Loucy (cell line): ENCODE data around the gene SDCCAG8.

Experiments
- H2AFZ ChIP-seq: fragments of 200-600 bp; sonication (generic); 2 replicates; pipeline ENCODE4 v1.6.0; 2016; ENCODE audit warnings: antibody characterized with exemption, mild to moderate bottlenecking, low read length, moderate library complexity
- H3F3A ChIP-seq: fragments of 200-600 bp; 2 replicates; pipeline ENCODE4 v1.6.0; 2016; ENCODE audit warnings: antibody characterized with exemption, low read depth, mild to moderate bottlenecking
- H3K27me3 ChIP-seq: fragments of 200-600 bp; sonication (generic); 2 replicates; pipeline ENCODE4 v1.6.1; 2014; ENCODE audit warnings: low read length, mild to moderate bottlenecking; ENCODE audit not compliant: insufficient read depth, poor library complexity, severe bottlenecking
- H3K36me3 ChIP-seq: fragments of 200-600 bp; sonication (generic); 2 replicates; pipeline ENCODE4 v1.6.1; 2016; ENCODE audit warnings: low read length; ENCODE audit not compliant: insufficient read depth
- H3K4me1 ChIP-seq: fragments of 200-600 bp; sonication (generic); 2 replicates; pipeline ENCODE4 v1.5.1; 2014; ENCODE audit warnings: low read length, mild to moderate bottlenecking; ENCODE audit not compliant: insufficient read depth, poor library complexity, severe bottlenecking
- H3K4me2 ChIP-seq: fragments of 200-600 bp; sonication (generic); 2 replicates; pipeline ENCODE4 v1.6.0; 2014; ENCODE audit warnings: antibody characterized with exemption, low read length, low read depth, mild to moderate bottlenecking; ENCODE audit not compliant: poor library complexity, severe bottlenecking
- H3K4me3 ChIP-seq: fragments of 200-600 bp; sonication (generic); 2 replicates; pipeline ENCODE4 v1.5.1; 2014; ENCODE audit warnings: low read length, mild to moderate bottlenecking, mixed read lengths; ENCODE audit not compliant: poor library complexity, severe bottlenecking
- H3K79me2 ChIP-seq: fragments of 200-600 bp; sonication (generic); 2 replicates; pipeline ENCODE4 v1.6.1; 2014; ENCODE audit warnings: low read length; ENCODE audit not compliant: insufficient read depth
- H3K9ac ChIP-seq: fragments of 200-600 bp; sonication (generic); 2 replicates; pipeline ENCODE4 v1.6.0; 2014; ENCODE audit warnings: mild to moderate bottlenecking, low read depth, low read length, moderate library complexity; ENCODE audit not compliant: poor library complexity, severe bottlenecking
- H3K9me2 ChIP-seq: fragments of 200-600 bp; sonication (generic); replicated peaks from 2 replicates; pipeline ENCODE4 v1.6.1; 2016; ENCODE audit warnings: low read depth, low read length, mixed read lengths
- H3K9me3 ChIP-seq: fragments of 200-600 bp; sonication (generic); 2 replicates; pipeline ENCODE4 v1.6.1; 2014; ENCODE audit warnings: mild to moderate bottlenecking, antibody characterized with exemption, low read length, low read depth; ENCODE audit not compliant: insufficient read depth
- H4K20me1 ChIP-seq: fragments of 200-600 bp; sonication (generic); 2 replicates; pipeline ENCODE4 v1.6.0; 2014; ENCODE audit warnings: antibody characterized with exemption, low read length, mild to moderate bottlenecking; ENCODE audit not compliant: insufficient read depth, poor library complexity, severe bottlenecking
- EZH2phosphoT487 ChIP-seq: fragments of 200-600 bp; IDR thresholded peaks from 2 replicates; pipeline ENCODE4 v1.6.1; 2018; ENCODE audit warnings: antibody characterized with exemption, mild to moderate bottlenecking, moderate library complexity, borderline replicate concordance
- TF ChIP-seq, protein P1 (sequence below): fragments of 200-600 bp; sonication (generic); conservative IDR thresholded peaks from 2 replicates; pipeline ENCODE4 v1.5.1; 2014; ENCODE audit warnings: mild to moderate bottlenecking, antibody characterized with exemption, low read length

The SDCCAG8 gene

GRCh38 chr1:243495442-243496186, 239.8 kb downstream of the SDCCAG8 start:
- TF ChIP-seq, protein P1, sequence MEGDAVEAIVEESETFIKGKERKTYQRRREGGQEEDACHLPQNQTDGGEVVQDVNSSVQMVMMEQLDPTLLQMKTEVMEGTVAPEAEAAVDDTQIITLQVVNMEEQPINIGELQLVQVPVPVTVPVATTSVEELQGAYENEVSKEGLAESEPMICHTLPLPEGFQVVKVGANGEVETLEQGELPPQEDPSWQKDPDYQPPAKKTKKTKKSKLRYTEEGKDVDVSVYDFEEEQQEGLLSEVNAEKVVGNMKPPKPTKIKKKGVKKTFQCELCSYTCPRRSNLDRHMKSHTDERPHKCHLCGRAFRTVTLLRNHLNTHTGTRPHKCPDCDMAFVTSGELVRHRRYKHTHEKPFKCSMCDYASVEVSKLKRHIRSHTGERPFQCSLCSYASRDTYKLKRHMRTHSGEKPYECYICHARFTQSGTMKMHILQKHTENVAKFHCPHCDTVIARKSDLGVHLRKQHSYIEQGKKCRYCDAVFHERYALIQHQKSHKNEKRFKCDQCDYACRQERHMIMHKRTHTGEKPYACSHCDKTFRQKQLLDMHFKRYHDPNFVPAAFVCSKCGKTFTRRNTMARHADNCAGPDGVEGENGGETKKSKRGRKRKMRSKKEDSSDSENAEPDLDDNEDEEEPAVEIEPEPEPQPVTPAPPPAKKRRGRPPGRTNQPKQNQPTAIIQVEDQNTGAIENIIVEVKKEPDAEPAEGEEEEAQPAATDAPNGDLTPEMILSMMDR, result no peak
- TF ChIP-seq EZH2phosphoT487, result no peak
- no peaks in the 10 kb centered on the region for H3K9me2 ChIP-seq
- no peaks in the 10 kb centered on the region for H3K9me3 ChIP-seq
- no peaks in the 10 kb centered on the region for H4K20me1 ChIP-seq
- no peaks in the 10 kb centered on the region for H3K79me2 ChIP-seq
- H3K36me3 ChIP-seq, result no peaks in the 10 kb centered on the region
- H3F3A ChIP-seq, result no peaks in the 10 kb centered on the region
- H3K4me3 ChIP-seq, result no peak overlapping the region
- H3K4me1 ChIP-seq, result no peaks in the 10 kb centered on the region
- no peaks in the 10 kb centered on the region for H3K27me3 ChIP-seq
- H2AFZ ChIP-seq, result no peak overlapping the region
- no peak overlapping the region for H3K4me2 ChIP-seq
- H3K9ac ChIP-seq, result no peak overlapping the region

GRCh38 chr1:243496187-243496646, 240.4 kb downstream of the SDCCAG8 start:
- no peak overlapping the region for H3K4me3 ChIP-seq
- no peak overlapping the region for H2AFZ ChIP-seq
- H3K9ac ChIP-seq, result no peak overlapping the region

DNA sequence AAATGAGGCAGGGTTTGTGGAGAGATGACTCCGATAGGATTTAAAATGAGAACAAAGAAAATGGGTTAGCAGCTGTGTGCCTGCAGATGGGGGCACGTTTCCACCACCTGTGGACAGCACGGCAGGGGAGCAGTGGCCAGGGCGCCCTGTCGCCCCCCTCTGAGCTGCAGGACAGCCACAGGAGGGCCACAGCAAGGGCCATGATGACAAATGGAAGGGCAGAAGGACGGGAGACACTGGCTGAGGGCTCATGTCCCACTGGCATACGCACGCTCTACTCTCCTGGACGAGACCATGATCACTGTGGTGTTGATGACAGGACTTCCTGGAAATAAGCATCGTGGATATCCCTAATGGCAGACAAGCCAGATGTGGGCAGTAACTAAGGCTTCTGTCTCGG, 241.0 kb downstream of the SDCCAG8 start:
- no peak overlapping the region for H3K4me2 ChIP-seq
- no peaks in the 10 kb centered on the region for H3K27me3 ChIP-seq
- H3K79me2 ChIP-seq, result no peaks in the 10 kb centered on the region
- H3K9me2 ChIP-seq, result no peaks in the 10 kb centered on the region
- H3K9ac ChIP-seq, result no peak overlapping the region
- TF ChIP-seq, protein P1, result no peak
- TF ChIP-seq EZH2phosphoT487, result no peak
- H3K36me3 ChIP-seq, result 0 out of 2 replicates have a peak, but pooled peaks cover 2% of the 10 kb centered on the region
- no peaks in the 10 kb centered on the region for H3K4me1 ChIP-seq
- H3K9me3 ChIP-seq, result no peaks in the 10 kb centered on the region
- no peak overlapping the region for H2AFZ ChIP-seq
- H3K4me3 ChIP-seq, result no peak overlapping the region
- no peaks in the 10 kb centered on the region for H3F3A ChIP-seq
- H4K20me1 ChIP-seq, result no peaks in the 10 kb centered on the region

More at GRCh38 chr1:243496187-243496646, 240.4 kb downstream of the SDCCAG8 start:
- no peaks in the 10 kb centered on the region for H3K9me3 ChIP-seq
- H3K79me2 ChIP-seq, result no peaks in the 10 kb centered on the region
- no peaks in the 10 kb centered on the region for H3F3A ChIP-seq
- H3K4me1 ChIP-seq, result no peaks in the 10 kb centered on the region
- TF ChIP-seq, protein P1, result no peak
- TF ChIP-seq EZH2phosphoT487, result no peak
- H3K36me3 ChIP-seq, result 0 out of 2 replicates have a peak, but pooled peaks cover 2% of the 10 kb centered on the region
- H3K4me2 ChIP-seq, result no peak overlapping the region
- no peaks in the 10 kb centered on the region for H4K20me1 ChIP-seq
- no peaks in the 10 kb centered on the region for H3K9me2 ChIP-seq
- H3K27me3 ChIP-seq, result no peaks in the 10 kb centered on the region
